SU-DHL-6 (cell line): Measurements from ENCODE around the gene TMEM8B.

Source experiments
- H2AFZ ChIP-seq: fragments of 200-600 bp; sonication (generic); 2 replicates; pipeline ENCODE4 v1.6.1; 2014; ENCODE audit warnings: low read depth, mild to moderate bottlenecking, moderate library complexity, mixed read lengths, antibody characterized with exemption, low read length; ENCODE audit not compliant: severe bottlenecking
- H3F3A ChIP-seq: fragments of 200-600 bp; shearing (Covaris generic); 2 replicates; pipeline ENCODE4 v1.6.0; 2016; ENCODE audit warnings: antibody characterized with exemption, mild to moderate bottlenecking; ENCODE audit not compliant: insufficient read depth
- H3K27ac ChIP-seq: fragments of 200-600 bp; sonication (generic); 2 replicates; pipeline ENCODE4 v1.5.1; 2016; ENCODE audit warnings: low read depth, mild to moderate bottlenecking, low read length, moderate library complexity, mixed read lengths
- H3K27me3 ChIP-seq: fragments of 200-600 bp; sonication (generic), shearing (Covaris generic); 2 replicates; pipeline ENCODE4 v1.6.0; 2014; ENCODE audit warnings: mild to moderate bottlenecking, low read length
- H3K36me3 ChIP-seq: fragments of 200-600 bp; sonication (generic); 2 replicates; pipeline ENCODE4 v1.6.1; 2014; ENCODE audit warnings: mild to moderate bottlenecking, low read length, mixed read lengths
- H3K4me2 ChIP-seq: fragments of 300-600, 200-600 bp; shearing (Covaris generic), sonication (generic); 2 replicates; pipeline ENCODE4 v1.6.0; 2014; ENCODE audit warnings: low read length, low read depth, mild to moderate bottlenecking; ENCODE audit not compliant: poor library complexity, severe bottlenecking
- H3K4me3 ChIP-seq: fragments of 200-600 bp; sonication (generic); 2 replicates; pipeline ENCODE4 v1.5.1; 2014; ENCODE audit warnings: antibody characterized with exemption, low read length, mild to moderate bottlenecking, mixed read lengths; ENCODE audit not compliant: insufficient read depth, poor library complexity, severe bottlenecking
- H3K79me2 ChIP-seq: fragments of 200-600 bp; sonication (generic); 2 replicates; pipeline ENCODE4 v1.6.1; 2014; ENCODE audit warnings: mild to moderate bottlenecking, low read length, moderate library complexity; ENCODE audit not compliant: insufficient read depth
- H3K9ac ChIP-seq: fragments of 200-600 bp; sonication (generic); 2 replicates; pipeline ENCODE4 v1.7.0; 2014; ENCODE audit warnings: mild to moderate bottlenecking, low read length
- H3K9me2 ChIP-seq: fragments of 200-600 bp; sonication (generic); replicated peaks from 2 replicates; pipeline ENCODE4 v1.6.1; 2014; ENCODE audit warnings: low read length; ENCODE audit not compliant: insufficient read depth
- H3K9me3 ChIP-seq: fragments of 200-600 bp; sonication (generic); 2 replicates; pipeline ENCODE4 v1.6.1; 2014; ENCODE audit warnings: low read length, mixed read lengths; ENCODE audit not compliant: insufficient read depth
- H4K20me1 ChIP-seq: fragments of 200-600 bp; sonication (generic); 2 replicates; pipeline ENCODE4 v1.6.1; 2014; ENCODE audit warnings: low read depth, mild to moderate bottlenecking, antibody characterized with exemption, low read length, moderate library complexity, mixed read lengths
- EZH2phosphoT487 ChIP-seq: fragments of 200-600 bp; sonication (generic), shearing (Covaris generic); conservative IDR thresholded peaks from 2 replicates; pipeline ENCODE4 v1.6.1; 2018; ENCODE audit warnings: mild to moderate bottlenecking, antibody characterized with exemption, low read length, moderate library complexity, mixed read lengths
- TF ChIP-seq, protein P1 (sequence below): fragments of 200-600 bp; sonication (generic); IDR thresholded peaks from one replicate; pipeline ENCODE4 v1.5.1; 2017; ENCODE audit warnings: antibody characterized with exemption, mild to moderate bottlenecking, low read length, moderate library complexity; ENCODE audit not compliant: insufficient read depth, poor library complexity, severe bottlenecking

The TMEM8B gene

DNA sequence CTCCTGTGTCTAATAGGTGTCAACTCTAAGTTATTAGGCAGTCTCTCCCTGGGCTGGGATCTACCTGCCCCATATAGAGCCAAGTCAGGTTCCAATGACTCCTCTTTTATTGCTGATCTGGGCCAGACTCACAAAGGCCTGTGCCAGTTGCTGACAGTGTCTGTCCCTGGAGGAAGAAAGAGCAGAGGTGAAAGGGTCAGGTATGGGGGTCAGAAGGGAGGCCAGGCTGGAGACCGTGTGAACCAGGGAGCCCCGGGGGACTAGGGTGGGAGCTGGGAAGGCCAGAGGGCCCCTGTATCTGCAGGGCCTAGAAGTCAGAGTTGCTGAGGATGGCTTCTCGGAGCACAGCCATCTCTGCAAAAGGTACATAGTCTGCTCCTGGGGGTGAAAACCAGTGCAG, 10.7 kb upstream of the TMEM8B start:
- no peak overlapping the region for H3K4me2 ChIP-seq
- H4K20me1 ChIP-seq = no peaks in the 10 kb centered on the region
- TF ChIP-seq, protein P1, sequence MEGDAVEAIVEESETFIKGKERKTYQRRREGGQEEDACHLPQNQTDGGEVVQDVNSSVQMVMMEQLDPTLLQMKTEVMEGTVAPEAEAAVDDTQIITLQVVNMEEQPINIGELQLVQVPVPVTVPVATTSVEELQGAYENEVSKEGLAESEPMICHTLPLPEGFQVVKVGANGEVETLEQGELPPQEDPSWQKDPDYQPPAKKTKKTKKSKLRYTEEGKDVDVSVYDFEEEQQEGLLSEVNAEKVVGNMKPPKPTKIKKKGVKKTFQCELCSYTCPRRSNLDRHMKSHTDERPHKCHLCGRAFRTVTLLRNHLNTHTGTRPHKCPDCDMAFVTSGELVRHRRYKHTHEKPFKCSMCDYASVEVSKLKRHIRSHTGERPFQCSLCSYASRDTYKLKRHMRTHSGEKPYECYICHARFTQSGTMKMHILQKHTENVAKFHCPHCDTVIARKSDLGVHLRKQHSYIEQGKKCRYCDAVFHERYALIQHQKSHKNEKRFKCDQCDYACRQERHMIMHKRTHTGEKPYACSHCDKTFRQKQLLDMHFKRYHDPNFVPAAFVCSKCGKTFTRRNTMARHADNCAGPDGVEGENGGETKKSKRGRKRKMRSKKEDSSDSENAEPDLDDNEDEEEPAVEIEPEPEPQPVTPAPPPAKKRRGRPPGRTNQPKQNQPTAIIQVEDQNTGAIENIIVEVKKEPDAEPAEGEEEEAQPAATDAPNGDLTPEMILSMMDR = no peak
- no peak for TF ChIP-seq EZH2phosphoT487
- no peaks in the 10 kb centered on the region for H3K9me3 ChIP-seq
- H3K79me2 ChIP-seq = no peaks in the 10 kb centered on the region
- no peak overlapping the region for H2AFZ ChIP-seq
- no peak overlapping the region for H3K27ac ChIP-seq
- no peaks in the 10 kb centered on the region for H3K9me2 ChIP-seq
- H3K27me3 ChIP-seq = no peaks in the 10 kb centered on the region
- H3K9ac ChIP-seq = no peak overlapping the region
- H3F3A ChIP-seq = 0 out of 2 replicates have a peak, but pooled peaks cover 8% of the 10 kb centered on the region
- H3K36me3 ChIP-seq = no peaks in the 10 kb centered on the region
- no peak overlapping the region for H3K4me3 ChIP-seq

DNA sequence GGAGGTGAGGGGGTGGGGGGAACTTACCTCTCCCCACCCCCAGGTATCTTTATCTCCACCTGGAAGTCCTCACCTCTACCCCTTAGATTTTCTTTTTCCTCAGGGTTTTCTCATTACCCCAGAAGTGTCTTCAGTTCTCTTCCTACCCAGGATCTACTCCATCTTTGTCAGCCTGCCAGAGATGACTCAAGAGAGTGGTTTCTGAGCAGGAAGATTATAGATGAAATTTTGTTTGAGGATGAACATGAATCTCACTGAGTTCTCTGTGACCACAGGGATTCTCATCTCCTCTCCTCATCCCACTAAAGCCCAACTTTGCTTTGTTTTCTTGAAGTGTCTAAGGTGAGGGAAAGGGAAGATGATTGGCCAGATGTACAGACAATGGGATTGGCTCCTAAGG, 9.0 kb upstream of the TMEM8B start:
- Histone ChIP-seq H3K27ac (no peak overlapping the region), H2AFZ (no peak overlapping the region), H3K9me3 (no peaks in the 10 kb centered on the region), H3K36me3 (no peaks in the 10 kb centered on the region), H3K4me3 (no peak overlapping the region), H3K9ac (no peak overlapping the region), H3K27me3 (no peaks in the 10 kb centered on the region), H3K9me2 (no peaks in the 10 kb centered on the region), H3K4me2 (no peak overlapping the region), H4K20me1 (no peaks in the 10 kb centered on the region), H3K79me2 (no peaks in the 10 kb centered on the region), H3F3A (0 out of 2 replicates have a peak, but pooled peaks cover 4% of the 10 kb centered on the region)
- TF ChIP-seq, protein P1 = no peak
- no peak for TF ChIP-seq EZH2phosphoT487

DNA sequence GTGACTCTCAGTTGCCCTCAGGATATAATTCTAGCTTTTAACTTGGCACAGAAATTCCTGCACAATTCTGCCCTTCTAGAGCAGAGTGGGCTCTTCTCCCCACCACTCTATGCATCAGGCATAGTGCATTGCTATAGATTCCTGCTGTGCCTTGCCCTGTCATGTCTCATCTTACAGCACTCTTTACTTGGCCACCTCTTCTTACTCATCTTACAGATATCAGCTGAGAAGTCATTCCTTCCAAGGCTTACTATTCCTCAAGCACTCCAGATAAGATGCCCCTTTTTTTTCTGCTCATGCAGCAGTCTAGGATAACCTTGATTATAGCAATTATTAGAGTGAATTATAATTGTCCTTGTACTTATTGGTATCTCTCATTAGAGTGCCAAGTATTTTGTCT, 6.1 kb upstream of the TMEM8B start:
- no peaks in the 10 kb centered on the region for H3K9me2 ChIP-seq
- no peaks in the 10 kb centered on the region for H3K79me2 ChIP-seq
- H3K4me3 ChIP-seq = no peak overlapping the region
- no peaks in the 10 kb centered on the region for H4K20me1 ChIP-seq
- no peak overlapping the region for H2AFZ ChIP-seq
- H3K36me3 ChIP-seq = no peaks in the 10 kb centered on the region
- H3K4me2 ChIP-seq = no peak overlapping the region
- H3K27ac ChIP-seq = no peak overlapping the region
- H3F3A ChIP-seq = no peaks in the 10 kb centered on the region
- no peaks in the 10 kb centered on the region for H3K27me3 ChIP-seq
- no peak for TF ChIP-seq EZH2phosphoT487
- TF ChIP-seq, protein P1 = no peak
- H3K9me3 ChIP-seq = no peaks in the 10 kb centered on the region
- H3K9ac ChIP-seq = no peak overlapping the region
